K562 (cell line): ENCODE data around the gene IFNGR1. TPM values are rescaled to one million over a fixed set of nuclear protein-coding genes. Genes with fewer than 3 reads are reported as not detected.

Experiments
- CC2D1A ChIP-seq: fragments of 450-650 bp; IDR thresholded peaks from 2 replicates; pipeline ENCODE4 v1.6.1; 2017; ENCODE audit warnings: mild to moderate bottlenecking
- CREB3 ChIP-seq: fragments of 450-650 bp; conservative IDR thresholded peaks from 2 replicates; pipeline ENCODE4 v1.6.1; 2016; ENCODE audit warnings: missing genetic modification characterization, low read depth, mild to moderate bottlenecking, missing compliant biosample characterization, moderate library complexity
- CREB5 ChIP-seq: fragments of 250-450 bp; sonication (Bioruptor Pico); IDR thresholded peaks from 2 replicates; pipeline ENCODE4 v1.5.0; 2020; ENCODE audit warnings: mild to moderate bottlenecking
- FOXA3 ChIP-seq, 2 experiments: fragments of 450-650 bp in 1 of 2; sonication (generic) in 1 of 2; formaldehyde crosslinking; IDR thresholded peaks in 1 of 2; conservative IDR thresholded peaks in 1 of 2; 2 replicates each; pipeline versions ENCODE4 v1.4.0 to v1.8.0; 2020 to 2022; ENCODE audit warnings: mild to moderate bottlenecking in 2 of 2, missing genetic modification reagents in 1 of 2
- FOXM1 ChIP-seq, 2 experiments: fragments of 450-650 bp in 1 of 2; sonication (generic) in 1 of 2; formaldehyde crosslinking in 1 of 2; IDR thresholded peaks; 2 replicates each; pipeline versions ENCODE4 v1.6.1 to v1.9.0; 2017 to 2022; ENCODE audit warnings: low read depth in 2 of 2, mild to moderate bottlenecking in 2 of 2, missing genetic modification reagents in 1 of 2, moderate library complexity in 1 of 2
- GABPB2 ChIP-seq: fragments of 250-450 bp; sonication (Bioruptor Pico); conservative IDR thresholded peaks from 2 replicates; pipeline ENCODE4 v1.5.1; 2021; ENCODE audit warnings: mild to moderate bottlenecking
- KDM5B ChIP-seq: fragments of 200-600 bp; sonication (generic); IDR thresholded peaks from 2 replicates; pipeline ENCODE4 v1.6.1; 2012; ENCODE audit warnings: low read depth, mild to moderate bottlenecking, moderate library complexity, low read length, control low read depth, inconsistent platforms; ENCODE audit not compliant: insufficient replicate concordance
- KLF1 ChIP-seq: fragments of 450-650 bp; IDR thresholded peaks from 2 replicates; pipeline ENCODE4 v1.6.1; 2016; ENCODE audit warnings: missing genetic modification characterization, missing compliant biosample characterization
- MCM2 ChIP-seq: fragments of 450-650 bp; IDR thresholded peaks from 2 replicates; pipeline ENCODE4 v1.6.1; 2017; ENCODE audit warnings: low read depth, mild to moderate bottlenecking
- POLR2B ChIP-seq: fragments of 450-650 bp; IDR thresholded peaks from 2 replicates; pipeline ENCODE4 v1.6.1; 2018; ENCODE audit warnings: low read depth; ENCODE audit not compliant: partially characterized antibody
- SIN3B ChIP-seq: fragments of 450-650 bp; IDR thresholded peaks from 2 replicates; pipeline ENCODE4 v1.6.1; 2017; ENCODE audit warnings: low read depth, mild to moderate bottlenecking, moderate library complexity
- SMARCB1 ChIP-seq: IDR thresholded peaks from 2 replicates; pipeline ENCODE4 v1.6.1; 2011; ENCODE audit warnings: improper control_type of control experiment, low read depth; ENCODE audit not compliant: insufficient read length
- STAG1 ChIP-seq: sonication (generic); formaldehyde crosslinking; IDR thresholded peaks from 2 replicates; pipeline ENCODE4 v1.5.0; 2020; ENCODE audit warnings: missing genetic modification reagents, borderline replicate concordance
- ZBTB34 ChIP-seq: fragments of 250-450 bp; sonication (Bioruptor Pico); IDR thresholded peaks from 2 replicates; pipeline ENCODE4 v1.8.0; 2021; ENCODE audit warnings: mild to moderate bottlenecking, moderate library complexity
- ZNF507 ChIP-seq: conservative IDR thresholded peaks from 2 replicates; pipeline ENCODE4 v1.6.1; 2017; ENCODE audit warnings: missing genetic modification characterization, missing compliant biosample characterization
- ZNF778 ChIP-seq: fragments of 450-650 bp; formaldehyde crosslinking; IDR thresholded peaks from 2 replicates; pipeline ENCODE4 v1.4.0; 2020; ENCODE audit warnings: mild to moderate bottlenecking, moderate library complexity
- polyA plus RNA-seq, 8 experiments: library from polyadenylated mRNA; depleted of rRNA in 4 of 8; stranded (reverse) in 5 of 8; unstranded in 3 of 8; fragments of >200 nt; fragmentation: Nextera tagmentation in 2 of 8; fragmentation: Illumina TruSeq in 1 of 8; extraction: Ambion mirVana in 2 of 8; extraction: Trizol in 1 of 8; gene quantifications; 2 replicates each; pipeline versions ENCODE4 v1.2.1 to v1.2.3, GENCODE V29; 2011 to 2014; ENCODE audit warnings: inconsistent platforms in 1 of 8, missing spikeins in 1 of 8
- total RNA-seq, 7 experiments: library from RNA; depleted of rRNA in 6 of 7; stranded (reverse); fragments of >200 nt in 6 of 7; fragmentation: Illumina TruSeq in 2 of 7; extraction: Trizol in 2 of 7; gene quantifications; 2 replicates each; pipeline versions ENCODE4 v1.2.1 to v1.2.3, GENCODE V29; 2011 to 2021; ENCODE audit warnings: low replicate concordance in 1 of 7
- TF ChIP-seq, protein P1 (sequence below), 2 experiments: fragments of 450-650 bp; conservative IDR thresholded peaks; 2 replicates each; pipeline ENCODE4 v1.6.1; 2017; ENCODE audit warnings: mild to moderate bottlenecking in 2 of 2, moderate library complexity in 2 of 2
- TF ChIP-seq, protein P2 (sequence below): fragments of 450-650 bp; formaldehyde crosslinking; IDR thresholded peaks from 2 replicates; pipeline ENCODE4 v1.4.0; 2020; ENCODE audit warnings: mild to moderate bottlenecking, moderate library complexity

Gene IFNGR1
- total and polyA plus RNA-seq, 9 of the 15 experiments (the other 6 are each of a cell fraction or from before 2014, with no cell fraction given) = 14.7 to 47.0 (median 26.7) TPM

DNA sequence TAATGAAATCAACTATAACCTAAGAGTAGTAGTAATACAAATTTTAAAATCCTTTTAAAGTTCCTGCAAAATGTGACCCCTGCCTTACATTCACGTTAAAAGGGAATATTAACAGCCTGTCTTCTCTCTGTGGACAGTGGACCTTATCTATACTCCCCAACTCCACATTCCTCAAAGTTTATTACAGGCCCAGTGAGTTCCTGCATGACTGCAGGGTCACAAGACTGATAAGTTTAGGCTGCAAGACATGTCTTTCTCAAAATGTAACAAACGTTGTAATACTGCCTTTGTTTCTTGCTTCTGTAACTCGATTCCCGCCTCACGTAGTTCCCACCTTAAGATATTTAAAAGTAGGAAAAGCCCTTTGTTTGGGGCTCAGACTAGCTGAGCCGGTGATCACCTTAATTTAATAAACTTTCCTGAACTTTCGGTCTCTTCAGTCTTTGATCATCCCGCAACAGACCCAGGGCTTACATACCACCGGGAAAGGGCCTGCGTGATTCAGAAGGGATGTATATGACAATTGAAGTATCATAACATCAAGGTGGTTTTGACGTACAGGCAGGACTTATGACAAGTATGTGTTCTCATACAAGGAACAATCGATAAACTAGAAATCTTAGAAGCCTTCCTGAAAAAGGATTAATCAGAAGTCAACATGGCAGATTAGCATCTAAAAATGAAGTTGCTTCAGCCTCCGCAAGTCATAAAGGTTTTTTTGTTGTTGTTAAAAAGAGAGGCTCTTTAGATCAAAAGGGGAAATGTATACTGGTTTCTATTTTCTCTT lies 48.7 kb downstream of the IFNGR1 start (continued):
- no peak for TF ChIP-seq ZBTB34 (CRISPR knock-in tag)
- TF ChIP-seq FOXA3 (CRISPR knock-in tag; conservative IDR thresholded peaks at IDR 0.05 in 1 of 2, IDR thresholded peaks at IDR 0.05 in 1 of 2) = peak in 1 of 2 experiments; percentile 31; a peak in 1 of 4 replicates
- TF ChIP-seq ZNF507 (tag) = no peak
- TF ChIP-seq, protein P1, sequence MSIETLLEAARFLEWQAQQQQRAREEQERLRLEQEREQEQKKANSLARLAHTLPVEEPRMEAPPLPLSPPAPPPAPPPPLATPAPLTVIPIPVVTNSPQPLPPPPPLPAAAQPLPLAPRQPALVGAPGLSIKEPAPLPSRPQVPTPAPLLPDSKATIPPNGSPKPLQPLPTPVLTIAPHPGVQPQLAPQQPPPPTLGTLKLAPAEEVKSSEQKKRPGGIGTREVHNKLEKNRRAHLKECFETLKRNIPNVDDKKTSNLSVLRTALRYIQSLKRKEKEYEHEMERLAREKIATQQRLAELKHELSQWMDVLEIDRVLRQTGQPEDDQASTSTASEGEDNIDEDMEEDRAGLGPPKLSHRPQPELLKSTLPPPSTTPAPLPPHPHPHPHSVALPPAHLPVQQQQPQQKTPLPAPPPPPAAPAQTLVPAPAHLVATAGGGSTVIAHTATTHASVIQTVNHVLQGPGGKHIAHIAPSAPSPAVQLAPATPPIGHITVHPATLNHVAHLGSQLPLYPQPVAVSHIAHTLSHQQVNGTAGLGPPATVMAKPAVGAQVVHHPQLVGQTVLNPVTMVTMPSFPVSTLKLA (conservative IDR thresholded peaks at IDR 0.05) = peak in 1 of 2 experiments; percentile 46; a peak in 1 of 4 replicates
- TF ChIP-seq GABPB2 (CRISPR knock-in tag) = no peak
- TF ChIP-seq, protein P2, sequence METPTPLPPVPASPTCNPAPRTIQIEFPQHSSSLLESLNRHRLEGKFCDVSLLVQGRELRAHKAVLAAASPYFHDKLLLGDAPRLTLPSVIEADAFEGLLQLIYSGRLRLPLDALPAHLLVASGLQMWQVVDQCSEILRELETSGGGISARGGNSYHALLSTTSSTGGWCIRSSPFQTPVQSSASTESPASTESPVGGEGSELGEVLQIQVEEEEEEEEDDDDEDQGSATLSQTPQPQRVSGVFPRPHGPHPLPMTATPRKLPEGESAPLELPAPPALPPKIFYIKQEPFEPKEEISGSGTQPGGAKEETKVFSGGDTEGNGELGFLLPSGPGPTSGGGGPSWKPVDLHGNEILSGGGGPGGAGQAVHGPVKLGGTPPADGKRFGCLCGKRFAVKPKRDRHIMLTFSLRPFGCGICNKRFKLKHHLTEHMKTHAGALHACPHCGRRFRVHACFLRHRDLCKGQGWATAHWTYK = peak; percentile 70; the same call in 1 of the 2 replicates
- TF ChIP-seq CREB5 (CRISPR knock-in tag) = 0 out of 2 replicates have a peak, but pooled peaks have one; percentile 68
- TF ChIP-seq ZNF778 (CRISPR knock-in tag) = no peak
- TF ChIP-seq FOXM1 (IDR thresholded peaks at IDR 0.05; ENCODE audit: low read depth) = no peak; the same call in 1 of the 2 replicates
- TF ChIP-seq FOXM1 (CRISPR knock-in tag; IDR thresholded peaks at IDR 0.05; ENCODE audit: low read depth) = no peak
- no peak for TF ChIP-seq MCM2
- TF ChIP-seq POLR2B = no peak
- TF ChIP-seq CREB3 = peak; percentile 89; the same call in 1 of the 2 replicates
- TF ChIP-seq KLF1 (tag) = no peak
- TF ChIP-seq STAG1 (CRISPR knock-in tag) = no peak
- TF ChIP-seq CC2D1A = 0 out of 2 replicates have a peak, but pooled peaks have one; percentile 18
- no peak for TF ChIP-seq SMARCB1
- TF ChIP-seq KDM5B = no peak
- no peak for TF ChIP-seq SIN3B
